Fibroblast of villous mesenchyme (primary cell): ENCODE measurements around the gene PTGR1. TPM values are rescaled to one million over a fixed set of nuclear protein-coding genes. Genes with fewer than 3 reads are reported as not detected.

Source experiments
- DNase-seq: peaks from one replicate; pipeline ENCODE4 v3.0.0-alpha.2; 2010; ENCODE audit warnings: low read depth
- H3K4me3 ChIP-seq: 2 replicates; pipeline ENCODE4 v1.5.1; 2011; ENCODE audit warnings: low read depth, mild to moderate bottlenecking, low read length
- total RNA-seq: library from RNA; depleted of rRNA; stranded (reverse); fragments of >200 nt; gene quantifications from 2 replicates; pipeline ENCODE4 v1.2.3, GENCODE V29; 2012
- TF ChIP-seq, protein P1 (sequence below): IDR thresholded peaks from 2 replicates; pipeline ENCODE4 v1.5.1; 2012; ENCODE audit warnings: low read depth, mild to moderate bottlenecking, low read length; ENCODE audit not compliant: insufficient read depth

Gene PTGR1
- total RNA-seq, 1 donor: 116 TPM

GRCh38 chr9:111637421-111637950 lies 38.0 kb upstream of the PTGR1 start:
- TF ChIP-seq, protein P1, sequence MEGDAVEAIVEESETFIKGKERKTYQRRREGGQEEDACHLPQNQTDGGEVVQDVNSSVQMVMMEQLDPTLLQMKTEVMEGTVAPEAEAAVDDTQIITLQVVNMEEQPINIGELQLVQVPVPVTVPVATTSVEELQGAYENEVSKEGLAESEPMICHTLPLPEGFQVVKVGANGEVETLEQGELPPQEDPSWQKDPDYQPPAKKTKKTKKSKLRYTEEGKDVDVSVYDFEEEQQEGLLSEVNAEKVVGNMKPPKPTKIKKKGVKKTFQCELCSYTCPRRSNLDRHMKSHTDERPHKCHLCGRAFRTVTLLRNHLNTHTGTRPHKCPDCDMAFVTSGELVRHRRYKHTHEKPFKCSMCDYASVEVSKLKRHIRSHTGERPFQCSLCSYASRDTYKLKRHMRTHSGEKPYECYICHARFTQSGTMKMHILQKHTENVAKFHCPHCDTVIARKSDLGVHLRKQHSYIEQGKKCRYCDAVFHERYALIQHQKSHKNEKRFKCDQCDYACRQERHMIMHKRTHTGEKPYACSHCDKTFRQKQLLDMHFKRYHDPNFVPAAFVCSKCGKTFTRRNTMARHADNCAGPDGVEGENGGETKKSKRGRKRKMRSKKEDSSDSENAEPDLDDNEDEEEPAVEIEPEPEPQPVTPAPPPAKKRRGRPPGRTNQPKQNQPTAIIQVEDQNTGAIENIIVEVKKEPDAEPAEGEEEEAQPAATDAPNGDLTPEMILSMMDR: no peak
- DNase-seq: no peak

GRCh38 chr9:111634860-111635259 lies 35.4 kb upstream of the PTGR1 start:
- TF ChIP-seq, protein P1: no peak
- no peak overlapping the region for H3K4me3 ChIP-seq
- peak; percentile 11 for DNase-seq

More at GRCh38 chr9:111637421-111637950, 38.0 kb upstream of the PTGR1 start:
- no peak overlapping the region for H3K4me3 ChIP-seq

- no peak overlapping the region for H3K4me3 ChIP-seq
- TF ChIP-seq, protein P1: no peak
- DNase-seq: peak; percentile 8
These were observed 33.9 kb upstream of the PTGR1 start for GRCh38 chr9:111633389-111633736.

DNA sequence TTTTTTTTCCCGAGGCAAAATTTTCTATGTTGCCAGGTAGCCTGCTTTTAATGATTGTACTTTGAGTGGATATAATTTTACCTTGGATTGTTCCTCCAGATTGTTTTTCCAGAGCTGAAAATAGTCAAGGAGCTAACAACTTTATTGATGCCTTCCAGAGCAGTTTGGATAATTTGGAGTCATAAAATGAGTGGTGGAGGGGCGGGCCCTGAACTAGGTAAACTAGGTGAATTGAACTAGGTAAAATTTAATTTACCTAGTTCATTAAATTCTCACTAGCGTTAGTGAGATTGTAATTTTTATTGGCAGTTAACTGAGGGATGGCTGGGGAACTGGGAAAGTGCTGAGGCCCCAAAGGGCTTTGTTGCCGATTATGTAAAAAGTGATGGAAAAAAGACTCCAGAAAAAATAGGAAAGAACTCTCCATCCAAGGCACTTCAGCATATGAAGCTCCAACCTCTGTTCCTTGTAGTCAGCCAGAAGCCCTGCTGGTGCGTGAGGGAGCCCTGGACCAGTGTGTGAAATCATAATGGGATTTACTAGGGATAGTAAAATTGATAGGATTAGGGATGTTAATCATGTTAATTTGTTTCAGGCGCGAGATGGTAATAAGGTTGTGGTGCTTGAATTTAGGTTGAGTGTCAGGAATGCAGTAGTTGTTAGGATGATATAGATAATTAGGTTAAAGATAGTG lies 33.4 kb upstream of the PTGR1 start:
- peak overlapping the region; percentile 93 for H3K4me3 ChIP-seq
- TF ChIP-seq, protein P1: no peak

GRCh38 chr9:111632060-111632459 lies 32.6 kb upstream of the PTGR1 start:
- TF ChIP-seq, protein P1: no peak
- peak overlapping the region; percentile 93 for H3K4me3 ChIP-seq
- DNase-seq: peak; percentile 29

More for the DNA sequence above, 33.4 kb upstream of the PTGR1 start:
- DNase-seq: peak; percentile 11

DNA sequence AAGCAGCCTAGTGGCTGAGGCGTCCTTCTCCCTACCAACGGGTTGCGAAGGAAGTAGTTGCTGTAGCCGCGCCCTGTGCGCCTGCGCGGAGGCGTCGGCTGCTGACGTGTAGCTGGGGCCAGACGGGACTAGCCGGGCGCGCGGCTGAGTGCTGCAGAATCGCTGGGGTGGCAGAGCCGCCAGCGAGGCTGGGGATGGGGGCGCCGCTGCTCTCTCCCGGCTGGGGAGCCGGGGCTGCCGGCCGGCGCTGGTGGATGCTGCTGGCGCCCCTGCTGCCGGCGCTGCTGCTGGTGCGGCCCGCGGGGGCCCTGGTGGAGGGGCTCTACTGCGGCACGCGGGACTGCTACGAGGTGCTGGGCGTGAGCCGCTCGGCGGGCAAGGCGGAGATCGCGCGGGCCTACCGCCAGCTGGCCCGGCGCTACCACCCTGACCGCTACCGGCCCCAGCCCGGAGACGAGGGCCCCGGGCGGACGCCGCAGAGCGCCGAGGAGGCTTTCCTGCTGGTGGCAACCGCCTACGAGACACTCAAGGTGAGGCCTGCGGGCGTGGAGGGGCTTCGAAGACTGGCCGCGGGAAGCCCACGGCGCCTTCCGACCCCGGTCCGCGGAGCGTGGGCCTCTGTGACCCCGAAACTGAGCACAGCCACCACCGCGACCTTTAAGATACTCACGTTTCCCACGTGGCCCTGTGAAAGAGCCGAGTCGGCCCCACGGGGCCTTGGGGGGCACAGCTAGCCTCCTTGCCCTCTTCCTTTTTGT lies 31.9 kb upstream of the PTGR1 start, which contains the start of gene DNAJC25:
Gene DNAJC25, plus strand, starts transcription at position 121 of the 758 bp plus-strand sequence. Its CDS starts 74 bp downstream, at position 195.
- H3K4me3 ChIP-seq: peak within 1 kb of the TSS; percentile 93
- peak; percentile 99 for DNase-seq
- TF ChIP-seq, protein P1: no peak
